Epidermal melanocyte (primary cell): Measurements from ENCODE around the gene EPB42.
A peak's percentile ranks its signal among the peaks of the same experiment; 100 is the strongest.
"Not testable (repeated sequence)": the region's sequence is repeated elsewhere in the genome, so short reads cannot be mapped to it uniquely, and the experiment has no call there.

ENCODE experiments used
- DNase-seq: peaks from one replicate; pipeline ENCODE4 v3.0.0; 2011; ENCODE audit warnings: low spot score; ENCODE audit not compliant: insufficient read length

EPB42 gene

GRCh38 chr15:43242616-43243015 lies 21.8 kb upstream of the EPB42 start:
- no peak for DNase-seq

GRCh38 chr15:43241100-43241499 lies 20.3 kb upstream of the EPB42 start:
- no peak for DNase-seq

GRCh38 chr15:43239732-43240491 lies 19.1 kb upstream of the EPB42 start:
- no peak for DNase-seq

- DNase-seq, result no peak
These were observed 17.9 kb upstream of the EPB42 start for GRCh38 chr15:43238671-43239131.

GRCh38 chr15:43237842-43238470 lies 17.1 kb upstream of the EPB42 start:
- no peak for DNase-seq

- DNase-seq, result no peak
These were observed 14.7 kb upstream of the EPB42 start for GRCh38 chr15:43235536-43235935.

- DNase-seq, result no peak
These were observed 11.6 kb upstream of the EPB42 start for GRCh38 chr15:43232289-43232874.

- no peak for DNase-seq
These were observed 9.9 kb upstream of the EPB42 start for GRCh38 chr15:43230640-43231115.

GRCh38 chr15:43229977-43230376 lies 9.2 kb upstream of the EPB42 start:
- peak; percentile 66 for DNase-seq

- DNase-seq, result no peak
These were observed 5.9 kb upstream of the EPB42 start for GRCh38 chr15:43226436-43227305.

GRCh38 chr15:43225950-43226255 lies 5.1 kb upstream of the EPB42 start:
- not testable (repeated sequence) for DNase-seq

GRCh38 chr15:43225201-43225949 lies 4.6 kb upstream of the EPB42 start:
- peak; percentile 68 for DNase-seq

- DNase-seq, result no peak
These were observed 604 bp upstream of the EPB42 start for GRCh38 chr15:43221422-43221821.

GRCh38 chr15:43219929-43220928 lies 589 bp downstream of the EPB42 start:
- no peak for DNase-seq

- DNase-seq, result peak; percentile 71
These were observed 1.7 kb downstream of the EPB42 start for GRCh38 chr15:43218908-43219706.

- DNase-seq, result no peak
These were observed 4.9 kb downstream of the EPB42 start for GRCh38 chr15:43215961-43216360.

GRCh38 chr15:43214592-43215295 lies 6.1 kb downstream of the EPB42 start:
- DNase-seq, result no peak

GRCh38 chr15:43214169-43214568 lies 6.6 kb downstream of the EPB42 start:
- DNase-seq, result no peak
